Epidermal melanocyte (primary cell): ENCODE measurements around the gene EPG5.
A peak's percentile ranks its signal among the peaks of the same experiment; 100 is the strongest.
"Not testable (repeated sequence)": the region's sequence is repeated elsewhere in the genome, so short reads cannot be mapped to it uniquely, and the experiment has no call there.

Experiments
- DNase-seq: peaks from one replicate; pipeline ENCODE4 v3.0.0; 2011; ENCODE audit warnings: low spot score; ENCODE audit not compliant: insufficient read length

The EPG5 gene, protein sequence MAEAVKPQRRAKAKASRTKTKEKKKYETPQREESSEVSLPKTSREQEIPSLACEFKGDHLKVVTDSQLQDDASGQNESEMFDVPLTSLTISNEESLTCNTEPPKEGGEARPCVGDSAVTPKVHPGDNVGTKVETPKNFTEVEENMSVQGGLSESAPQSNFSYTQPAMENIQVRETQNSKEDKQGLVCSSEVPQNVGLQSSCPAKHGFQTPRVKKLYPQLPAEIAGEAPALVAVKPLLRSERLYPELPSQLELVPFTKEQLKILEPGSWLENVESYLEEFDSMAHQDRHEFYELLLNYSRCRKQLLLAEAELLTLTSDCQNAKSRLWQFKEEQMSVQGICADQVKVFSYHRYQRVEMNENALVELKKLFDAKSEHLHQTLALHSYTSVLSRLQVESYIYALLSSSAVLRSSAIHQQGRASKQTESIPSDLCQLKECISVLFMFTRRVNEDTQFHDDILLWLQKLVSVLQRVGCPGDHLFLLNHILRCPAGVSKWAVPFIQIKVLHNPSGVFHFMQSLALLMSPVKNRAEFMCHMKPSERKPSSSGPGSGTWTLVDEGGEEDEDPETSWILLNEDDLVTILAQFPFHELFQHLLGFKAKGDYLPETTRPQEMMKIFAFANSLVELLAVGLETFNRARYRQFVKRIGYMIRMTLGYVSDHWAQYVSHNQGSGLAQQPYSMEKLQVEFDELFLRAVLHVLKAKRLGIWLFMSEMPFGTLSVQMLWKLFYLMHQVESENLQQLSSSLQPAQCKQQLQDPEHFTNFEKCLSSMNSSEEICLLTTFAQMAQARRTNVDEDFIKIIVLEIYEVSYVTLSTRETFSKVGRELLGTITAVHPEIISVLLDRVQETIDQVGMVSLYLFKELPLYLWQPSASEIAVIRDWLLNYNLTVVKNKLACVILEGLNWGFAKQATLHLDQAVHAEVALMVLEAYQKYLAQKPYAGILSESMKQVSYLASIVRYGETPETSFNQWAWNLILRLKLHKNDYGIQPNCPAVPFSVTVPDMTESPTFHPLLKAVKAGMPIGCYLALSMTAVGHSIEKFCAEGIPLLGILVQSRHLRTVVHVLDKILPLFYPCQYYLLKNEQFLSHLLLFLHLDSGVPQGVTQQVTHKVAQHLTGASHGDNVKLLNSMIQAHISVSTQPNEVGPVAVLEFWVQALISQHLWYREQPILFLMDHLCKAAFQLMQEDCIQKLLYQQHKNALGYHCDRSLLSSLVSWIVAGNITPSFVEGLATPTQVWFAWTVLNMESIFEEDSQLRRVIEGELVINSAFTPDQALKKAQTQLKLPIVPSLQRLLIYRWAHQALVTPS (N-terminal part only)

DNA sequence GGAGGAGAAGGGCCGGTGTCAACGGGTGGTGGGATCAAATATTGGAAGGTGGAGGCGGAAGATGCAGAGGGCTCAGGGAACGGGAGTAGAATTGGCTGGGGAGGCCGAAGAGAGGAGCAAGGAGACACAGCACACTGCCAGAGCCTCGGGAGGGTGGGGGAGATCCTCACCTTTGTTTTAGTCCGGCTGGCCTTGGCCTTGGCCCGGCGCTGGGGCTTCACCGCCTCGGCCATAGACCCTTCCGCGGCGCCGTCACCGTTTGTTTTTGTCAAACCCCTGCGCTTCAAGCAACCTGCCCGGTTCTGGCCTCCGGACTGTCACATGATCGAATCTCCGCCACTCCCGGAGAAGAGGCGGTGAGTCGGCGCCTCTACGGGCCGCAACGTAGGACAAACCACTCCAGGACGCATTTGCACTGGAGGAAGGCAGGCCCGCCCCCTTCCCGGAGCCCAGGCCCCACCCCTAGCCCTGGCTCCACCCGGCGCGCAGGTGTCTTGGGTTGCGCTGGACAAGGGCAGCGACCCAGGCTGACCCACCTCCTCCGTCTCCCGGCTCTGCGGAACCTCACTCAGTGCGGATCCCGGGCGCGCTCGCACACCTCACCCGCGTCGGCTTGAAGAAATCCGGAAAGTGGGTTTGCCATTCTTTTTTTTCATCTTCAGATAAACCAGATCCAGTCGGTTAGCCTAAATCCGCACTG, at the start of gene EPG5:
Gene EPG5, minus strand, starts transcription at position 323 of the 700 bp plus-strand sequence. Its CDS starts 90 bp downstream, at position 233.
- DNase-seq: peak; percentile 79

DNA sequence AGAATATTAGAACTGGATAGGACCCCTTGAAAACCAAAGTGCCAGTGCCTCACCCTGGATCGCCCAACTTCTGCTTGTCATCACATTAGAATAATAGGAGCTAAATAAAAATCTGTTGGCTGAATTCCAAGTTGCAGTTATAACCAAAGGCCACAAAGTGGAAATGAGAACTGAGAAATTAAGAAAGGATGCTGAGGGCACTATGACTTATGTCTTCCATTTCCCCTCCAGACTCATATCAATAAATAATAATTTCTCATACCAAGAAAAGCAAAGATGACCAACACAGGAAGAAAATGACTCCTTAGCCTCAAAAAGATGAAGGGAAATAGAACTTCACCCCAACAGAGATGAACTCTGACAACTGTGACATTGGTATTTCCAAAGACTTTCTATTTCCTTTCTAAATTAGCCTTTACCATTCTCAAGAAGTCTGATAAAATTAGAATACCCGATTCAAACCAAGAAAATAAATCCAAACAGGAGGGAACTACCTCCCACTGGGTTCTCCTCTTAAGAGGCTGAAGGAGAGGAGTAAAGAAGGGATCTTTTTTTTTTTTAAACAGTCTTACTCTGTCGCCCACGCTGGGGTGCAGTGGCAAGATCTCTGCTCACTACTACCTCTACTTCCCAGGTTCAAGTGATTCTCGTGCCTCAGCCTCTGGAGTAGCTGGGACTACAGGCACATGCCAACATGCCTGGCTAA, 46.5 kb upstream of the EPG5 start:
- no peak for DNase-seq

GRCh38 chr18:46010676-46011075, 43.5 kb upstream of the EPG5 start:
- no peak for DNase-seq

DNA sequence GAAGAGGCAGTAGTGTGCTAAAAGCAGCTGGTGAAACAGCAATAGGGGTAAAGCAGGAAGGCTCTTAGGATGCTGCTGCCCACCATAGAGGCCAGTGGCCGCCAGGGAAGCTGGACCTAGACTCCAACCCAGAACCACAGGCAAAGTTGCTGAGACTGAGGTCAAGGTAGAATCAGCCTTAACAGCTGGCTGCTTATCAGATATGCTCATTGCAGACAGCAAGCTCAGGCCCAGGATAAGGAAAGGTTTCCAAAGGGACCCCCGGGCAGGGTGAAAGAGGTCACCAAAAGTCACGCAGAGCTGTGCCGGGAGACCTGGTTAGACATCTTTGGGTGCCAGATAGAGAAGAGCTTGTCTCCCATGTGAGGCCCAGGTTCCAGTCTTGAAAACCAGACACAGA, 42.9 kb upstream of the EPG5 start:
- DNase-seq: no peak

- no peak for DNase-seq
Measured at GRCh38 chr18:46009125-46009840, 42.2 kb upstream of the EPG5 start.

DNA sequence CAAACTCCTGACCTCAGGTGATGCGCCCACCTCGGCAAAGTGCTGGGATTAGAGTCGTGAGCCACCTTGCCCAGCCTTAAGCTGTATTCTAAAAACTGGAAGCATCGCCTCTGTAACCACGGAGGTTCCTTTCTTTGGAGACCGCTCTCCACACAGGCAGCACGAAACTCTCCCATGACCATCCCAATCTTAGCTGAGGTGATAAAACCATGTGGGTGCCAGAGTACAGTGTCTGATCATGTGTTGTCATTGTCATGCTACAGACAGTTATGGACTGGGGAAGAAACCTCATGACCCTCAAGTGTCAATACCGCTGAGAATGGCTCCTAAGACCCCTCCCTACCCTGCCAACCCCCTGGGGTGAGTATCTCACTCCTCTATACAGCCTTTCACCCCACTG, 41.4 kb upstream of the EPG5 start:
- no peak for DNase-seq

GRCh38 chr18:46007165-46007564, 40.0 kb upstream of the EPG5 start:
- DNase-seq: no peak

- DNase-seq: no peak
Measured at GRCh38 chr18:46002934-46003333, 35.8 kb upstream of the EPG5 start.

- DNase-seq: no peak
Measured at GRCh38 chr18:46001892-46002291, 34.8 kb upstream of the EPG5 start.

- no peak for DNase-seq
Measured at GRCh38 chr18:46001074-46001473, 33.9 kb upstream of the EPG5 start.

DNA sequence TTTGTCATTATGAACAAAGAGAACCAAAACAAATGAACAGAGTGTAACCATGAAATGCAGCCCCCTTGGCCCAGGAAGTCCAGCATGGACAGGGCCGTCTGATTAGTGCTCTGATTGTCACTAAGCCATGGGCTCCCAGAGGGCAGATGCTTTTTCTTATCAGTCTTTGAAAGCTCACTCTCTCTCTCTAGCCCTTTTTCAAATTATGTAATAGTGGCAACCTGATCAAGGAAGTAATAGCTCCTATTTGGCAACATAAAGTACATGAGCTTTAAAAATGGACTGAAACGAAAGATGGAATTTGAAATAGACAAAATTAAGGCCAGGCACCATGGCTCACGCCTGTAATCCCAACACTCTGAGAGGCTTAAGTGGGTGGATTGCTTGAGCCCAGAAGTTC, 32.4 kb upstream of the EPG5 start:
- no peak for DNase-seq

DNA sequence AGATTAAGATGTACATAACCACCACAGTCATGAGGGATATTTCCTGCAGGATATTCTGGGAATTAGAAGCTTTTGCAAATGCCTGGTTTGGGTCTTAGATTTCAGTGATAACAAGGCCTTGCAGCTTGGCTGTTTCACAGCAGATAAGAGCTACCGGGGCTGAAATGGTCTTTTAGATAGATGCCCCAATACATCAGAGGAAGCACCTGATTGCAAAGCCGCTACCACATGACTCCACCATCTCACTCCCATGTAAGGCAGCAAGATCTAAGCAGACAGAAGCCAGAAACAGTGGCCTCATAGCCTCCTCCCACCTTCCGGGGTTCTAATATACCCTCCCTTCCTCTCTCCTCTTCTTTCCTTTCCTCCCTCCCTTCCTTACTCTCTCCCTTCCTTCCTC, 31.1 kb upstream of the EPG5 start:
- DNase-seq: no peak

DNA sequence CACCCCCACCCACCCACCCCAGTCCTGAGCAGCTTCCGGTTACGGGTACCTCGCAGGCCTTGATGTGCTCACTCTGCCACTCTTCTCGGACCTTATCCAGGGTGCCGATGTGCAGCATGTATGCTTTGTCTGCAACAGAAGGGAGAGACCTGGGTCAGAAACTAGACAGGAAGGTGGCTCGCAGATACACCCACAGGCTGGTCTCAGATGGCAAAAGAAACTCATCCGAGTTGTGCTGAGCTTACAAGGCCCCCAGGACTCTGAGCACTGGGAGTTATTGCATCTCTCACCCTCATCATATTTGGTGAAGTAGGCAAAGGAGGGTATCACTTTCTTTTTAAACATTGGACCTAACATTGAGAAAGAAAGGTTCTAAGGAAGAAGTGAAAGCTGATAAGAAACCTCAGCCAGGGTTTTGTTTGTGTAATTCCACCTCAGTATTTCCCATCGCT, 30.6 kb upstream of the EPG5 start:
- no peak for DNase-seq

- no peak for DNase-seq
Measured at GRCh38 chr18:45995461-45995860, 28.3 kb upstream of the EPG5 start.

DNA sequence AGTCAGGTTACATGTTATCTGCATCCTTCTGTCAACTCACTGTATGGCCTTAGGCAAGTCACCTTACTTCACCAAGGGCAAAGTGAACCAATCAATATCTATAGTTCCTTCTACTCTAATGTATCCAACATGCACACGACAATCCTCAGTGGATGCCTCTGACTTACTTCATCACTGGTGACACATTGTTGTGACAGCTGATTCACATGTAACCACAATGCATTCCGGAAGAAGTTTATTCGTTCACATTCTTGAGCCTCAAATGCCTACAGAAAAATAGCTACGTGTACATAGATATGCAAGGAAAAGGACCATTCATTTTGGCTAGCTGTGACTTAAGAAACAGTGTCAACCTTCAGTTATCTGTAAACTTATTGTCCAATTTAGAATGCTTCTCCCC, 26.3 kb upstream of the EPG5 start:
- peak; percentile 20 for DNase-seq

DNA sequence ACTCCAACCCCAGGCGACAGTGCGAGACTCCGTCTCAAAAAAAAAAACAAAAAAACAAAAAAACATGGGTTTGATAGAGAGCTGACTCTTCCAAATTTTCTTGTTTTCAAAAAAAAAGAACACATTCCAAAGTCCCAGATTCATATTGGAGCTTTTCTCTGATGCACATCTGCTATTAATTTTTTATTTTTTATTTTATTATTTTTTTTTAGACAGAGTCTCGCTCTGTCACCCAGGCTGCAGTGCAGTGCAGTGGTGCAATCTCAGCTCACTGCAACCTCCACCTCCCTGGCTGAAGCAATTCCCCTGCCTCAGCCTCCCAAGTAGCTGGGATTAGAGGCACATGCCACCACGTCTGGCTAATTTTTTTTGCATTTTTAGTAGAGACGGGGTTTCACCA, 25.4 kb upstream of the EPG5 start:
- not testable (repeated sequence) for DNase-seq

DNA sequence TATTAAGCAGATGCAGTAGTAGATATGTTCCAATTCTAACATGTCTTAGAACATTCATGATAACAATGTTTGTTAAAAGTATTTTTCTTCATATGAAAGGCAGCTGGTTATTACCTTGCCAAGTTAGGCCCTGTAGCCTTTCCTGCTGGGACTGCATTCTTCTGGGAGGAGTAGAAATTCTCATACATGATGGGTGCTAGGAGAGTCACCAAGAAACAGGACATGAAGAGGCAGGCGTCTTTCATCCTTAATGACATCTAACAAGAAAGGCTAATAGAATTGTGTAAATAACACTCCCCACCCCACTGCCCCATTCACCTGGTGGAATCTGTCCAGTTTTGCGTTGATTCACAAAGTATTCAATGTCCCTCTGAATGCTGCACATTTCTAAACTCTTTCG, 24.7 kb upstream of the EPG5 start:
- no peak for DNase-seq

DNA sequence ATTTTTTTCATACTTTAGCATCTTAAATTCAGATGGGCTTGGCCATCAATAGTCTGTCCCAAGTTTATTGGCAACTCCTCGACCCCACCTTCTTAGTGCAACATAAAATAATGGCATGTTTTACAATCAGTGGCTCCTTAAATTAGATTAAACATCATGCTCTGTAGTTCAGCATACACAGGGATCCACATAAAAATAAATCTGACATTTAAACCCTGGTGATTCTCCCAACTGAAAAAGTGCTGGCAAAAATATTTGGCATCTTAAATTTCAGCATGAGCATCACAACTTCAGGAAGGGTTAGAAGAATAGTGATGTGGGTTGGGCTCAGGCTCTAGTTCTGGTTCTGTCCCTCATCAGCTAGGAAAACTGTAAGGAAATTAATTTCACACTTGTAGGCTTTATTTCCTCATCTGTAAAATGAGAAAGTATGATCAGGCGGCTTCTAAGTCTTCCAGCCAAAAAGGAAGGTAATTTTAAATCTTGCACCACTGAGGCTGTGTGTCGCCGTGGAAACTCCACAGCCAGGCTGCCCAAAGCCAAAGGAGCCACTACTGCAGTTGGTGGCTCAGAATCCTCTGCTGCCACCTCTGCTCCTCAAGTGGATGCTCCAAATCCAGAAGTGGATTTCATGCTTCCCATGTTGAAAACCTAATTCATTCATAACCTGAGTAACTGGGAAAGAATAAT, 17.6 kb upstream of the EPG5 start:
- no peak for DNase-seq

- DNase-seq: no peak
Measured at GRCh38 chr18:45981821-45982220, 14.7 kb upstream of the EPG5 start.
